GM12878 (cell line): ENCODE results near the gene ANAPC15.

Experiments used
- BACH1 ChIP-seq: fragments of 450-650 bp; IDR thresholded peaks from 2 replicates; pipeline ENCODE4 v1.6.1; 2017; ENCODE audit warnings: mild to moderate bottlenecking, borderline replicate concordance
- GATAD2B ChIP-seq: fragments of 450-650 bp; conservative IDR thresholded peaks from 2 replicates; pipeline ENCODE4 v1.6.1; 2017; ENCODE audit warnings: low read depth, mild to moderate bottlenecking, moderate library complexity
- NBN ChIP-seq: fragments of 450-650 bp; IDR thresholded peaks from 2 replicates; pipeline ENCODE4 v1.6.1; 2016

- no peak for TF ChIP-seq BACH1
- TF ChIP-seq GATAD2B = no peak
- no peak for TF ChIP-seq NBN
Measured at GRCh38 chr11:72138821-72139390, 26.4 kb upstream of the ANAPC15 start.
